ENCODE results near the gene ACTN4. TPM values are rescaled to one million over a fixed set of nuclear protein-coding genes. Genes with fewer than 3 reads are reported as not detected.
"Not testable (repeated sequence)": the region's sequence is repeated elsewhere in the genome, so short reads cannot be mapped to it uniquely, and the experiment has no call there.

The ACTN4 gene
- total and polyA plus RNA-seq, 2 experiments from 2014 or later: 59.3 to 321 TPM

DNA sequence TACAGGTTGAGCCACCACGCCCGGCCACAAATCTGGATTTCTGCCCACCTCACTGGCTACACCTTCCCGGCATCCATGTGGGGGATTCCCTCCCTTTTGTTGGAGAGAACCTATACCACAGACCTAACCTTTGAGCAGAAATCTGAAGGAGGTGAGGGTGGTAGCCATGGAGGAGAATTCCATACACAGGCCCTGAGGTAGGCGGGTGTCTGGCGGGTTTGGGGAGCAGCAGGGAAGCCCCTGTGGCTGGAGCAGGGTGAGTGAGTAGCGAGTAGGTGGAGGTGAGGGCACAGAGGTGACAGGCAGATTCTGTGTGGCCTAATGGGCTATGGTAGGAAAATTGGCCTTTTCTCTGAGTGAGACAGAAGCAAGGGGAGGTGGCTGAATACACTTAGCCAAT is 17.9 kb upstream of the ACTN4 start:
- H3K36me3 ChIP-seq (replicated peaks; ENCODE audit: insufficient read depth, low read depth): no peaks in the 10 kb centered on the region
- TF ChIP-seq, protein P1, sequence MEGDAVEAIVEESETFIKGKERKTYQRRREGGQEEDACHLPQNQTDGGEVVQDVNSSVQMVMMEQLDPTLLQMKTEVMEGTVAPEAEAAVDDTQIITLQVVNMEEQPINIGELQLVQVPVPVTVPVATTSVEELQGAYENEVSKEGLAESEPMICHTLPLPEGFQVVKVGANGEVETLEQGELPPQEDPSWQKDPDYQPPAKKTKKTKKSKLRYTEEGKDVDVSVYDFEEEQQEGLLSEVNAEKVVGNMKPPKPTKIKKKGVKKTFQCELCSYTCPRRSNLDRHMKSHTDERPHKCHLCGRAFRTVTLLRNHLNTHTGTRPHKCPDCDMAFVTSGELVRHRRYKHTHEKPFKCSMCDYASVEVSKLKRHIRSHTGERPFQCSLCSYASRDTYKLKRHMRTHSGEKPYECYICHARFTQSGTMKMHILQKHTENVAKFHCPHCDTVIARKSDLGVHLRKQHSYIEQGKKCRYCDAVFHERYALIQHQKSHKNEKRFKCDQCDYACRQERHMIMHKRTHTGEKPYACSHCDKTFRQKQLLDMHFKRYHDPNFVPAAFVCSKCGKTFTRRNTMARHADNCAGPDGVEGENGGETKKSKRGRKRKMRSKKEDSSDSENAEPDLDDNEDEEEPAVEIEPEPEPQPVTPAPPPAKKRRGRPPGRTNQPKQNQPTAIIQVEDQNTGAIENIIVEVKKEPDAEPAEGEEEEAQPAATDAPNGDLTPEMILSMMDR (IDR thresholded peaks at IDR 0.05; ENCODE audit: poor library complexity): no peak
- TF ChIP-seq EZH2 (IDR thresholded peaks at IDR 0.05; ENCODE audit: borderline replicate concordance): no peak
- no peak for TF ChIP-seq EZH2phosphoT487 (IDR thresholded peaks at IDR 0.05; ENCODE audit: low read depth, severe bottlenecking, unreplicated experiment)
- 96% methylated on average over 6 of the region's 6 CpGs for WGBS (ENCODE audit: low lambda C conversion rate, missing lambda C conversion rate)

DNA sequence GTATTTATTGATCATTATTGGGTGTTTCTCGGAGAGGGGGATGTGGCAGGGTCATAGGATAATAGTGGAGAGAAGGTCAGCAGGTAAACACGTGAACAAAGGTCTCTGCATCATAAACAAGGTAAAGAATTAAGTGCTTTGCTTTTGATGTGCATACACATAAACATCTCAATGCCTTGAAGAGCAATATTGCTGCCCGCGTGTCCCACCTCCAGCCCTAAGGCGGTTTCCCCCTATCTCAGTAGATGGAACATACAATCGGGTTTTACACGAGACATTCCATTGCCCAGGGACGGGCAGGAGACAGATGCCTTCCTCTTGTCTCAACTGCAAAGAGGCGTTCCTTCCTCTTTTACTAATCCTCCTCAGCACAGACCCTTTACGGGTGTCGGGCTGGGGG is 16.1 kb upstream of the ACTN4 start:
- not testable (repeated sequence) for H3K9me2 ChIP-seq (replicated peaks; ENCODE audit: insufficient read depth)

More for the DNA sequence above, 17.9 kb upstream of the ACTN4 start:
- Histone ChIP-seq H3K4me2 (no peak overlapping the region), H3K4me1 (ENCODE audit: insufficient read depth) (peaks cover 3% of the 10 kb centered on the region), H3K4me3 (no peak overlapping the region), H3K27ac (no peak overlapping the region), H3K9me2 (replicated peaks; ENCODE audit: insufficient read depth) (no peaks in the 10 kb centered on the region), H3K79me2 (no peaks in the 10 kb centered on the region), H2AFZ (no peak overlapping the region), H4K20me1 (ENCODE audit: insufficient read depth, poor library complexity, severe bottlenecking) (no peaks in the 10 kb centered on the region), H3K9me3 (ENCODE audit: low read depth) (no peaks in the 10 kb centered on the region), H3K27me3 (no peaks in the 10 kb centered on the region)
- DNase-seq (ENCODE audit: low spot score): no peak

DNA sequence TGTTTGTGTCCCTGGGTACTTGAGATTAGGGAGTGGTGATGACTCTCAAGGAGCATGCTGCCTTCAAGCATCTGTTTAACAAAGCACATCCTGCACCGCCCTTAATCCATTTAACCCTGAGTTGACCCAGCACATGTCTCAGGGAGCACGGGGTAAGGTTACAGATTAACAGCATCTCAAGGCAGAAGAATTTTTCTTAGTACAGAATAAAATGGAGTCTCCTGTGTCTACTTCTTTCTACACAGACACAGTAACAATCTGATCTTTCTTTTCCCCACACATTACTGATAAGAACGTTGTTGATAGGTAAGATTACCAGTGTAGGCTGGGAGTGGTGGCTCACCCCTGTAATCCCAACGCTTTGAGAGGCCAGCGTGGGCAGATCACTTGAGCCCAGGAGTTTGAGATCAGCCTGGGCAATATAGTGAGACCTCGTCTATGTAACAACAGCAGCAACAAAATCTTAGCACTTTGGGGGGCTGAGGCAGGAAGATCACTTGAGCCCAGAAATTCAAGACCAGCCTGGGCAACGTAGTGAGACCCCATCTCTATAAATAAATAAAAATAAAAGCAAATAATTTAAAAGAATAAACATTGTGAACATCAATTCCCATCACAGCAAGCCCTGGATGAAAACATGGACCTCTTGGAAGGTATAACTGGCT is 15.5 kb upstream of the ACTN4 start:
- H3K36me3 ChIP-seq (replicated peaks; ENCODE audit: insufficient read depth, low read depth); H3K4me1 ChIP-seq (ENCODE audit: insufficient read depth); H3K79me2 ChIP-seq; H3K4me2 ChIP-seq; H3K9me3 ChIP-seq (ENCODE audit: low read depth); H4K20me1 ChIP-seq (ENCODE audit: insufficient read depth, poor library complexity, severe bottlenecking); H2AFZ ChIP-seq; H3K27me3 ChIP-seq; H3K4me3 ChIP-seq; DNase-seq (ENCODE audit: low spot score); H3K9me2 ChIP-seq (replicated peaks; ENCODE audit: insufficient read depth): not testable (repeated sequence)
- 52% methylated on average over 7 of the region's 7 CpGs for WGBS (ENCODE audit: low lambda C conversion rate, missing lambda C conversion rate)
- H3K27ac ChIP-seq: peak overlapping the region; percentile 91

More for the DNA sequence above, 16.1 kb upstream of the ACTN4 start:
- not testable (repeated sequence) for H3K4me3 ChIP-seq; H3K36me3 ChIP-seq (replicated peaks; ENCODE audit: insufficient read depth, low read depth); H3K9me3 ChIP-seq (ENCODE audit: low read depth); H4K20me1 ChIP-seq (ENCODE audit: insufficient read depth, poor library complexity, severe bottlenecking); H3K4me1 ChIP-seq (ENCODE audit: insufficient read depth); H3K79me2 ChIP-seq; H2AFZ ChIP-seq; H3K27me3 ChIP-seq; H3K4me2 ChIP-seq; DNase-seq (ENCODE audit: low spot score)
- H3K27ac ChIP-seq: peak overlapping the region; percentile 81
- 61% methylated on average over 11 of the region's 11 CpGs for WGBS (ENCODE audit: low lambda C conversion rate, missing lambda C conversion rate)

DNA sequence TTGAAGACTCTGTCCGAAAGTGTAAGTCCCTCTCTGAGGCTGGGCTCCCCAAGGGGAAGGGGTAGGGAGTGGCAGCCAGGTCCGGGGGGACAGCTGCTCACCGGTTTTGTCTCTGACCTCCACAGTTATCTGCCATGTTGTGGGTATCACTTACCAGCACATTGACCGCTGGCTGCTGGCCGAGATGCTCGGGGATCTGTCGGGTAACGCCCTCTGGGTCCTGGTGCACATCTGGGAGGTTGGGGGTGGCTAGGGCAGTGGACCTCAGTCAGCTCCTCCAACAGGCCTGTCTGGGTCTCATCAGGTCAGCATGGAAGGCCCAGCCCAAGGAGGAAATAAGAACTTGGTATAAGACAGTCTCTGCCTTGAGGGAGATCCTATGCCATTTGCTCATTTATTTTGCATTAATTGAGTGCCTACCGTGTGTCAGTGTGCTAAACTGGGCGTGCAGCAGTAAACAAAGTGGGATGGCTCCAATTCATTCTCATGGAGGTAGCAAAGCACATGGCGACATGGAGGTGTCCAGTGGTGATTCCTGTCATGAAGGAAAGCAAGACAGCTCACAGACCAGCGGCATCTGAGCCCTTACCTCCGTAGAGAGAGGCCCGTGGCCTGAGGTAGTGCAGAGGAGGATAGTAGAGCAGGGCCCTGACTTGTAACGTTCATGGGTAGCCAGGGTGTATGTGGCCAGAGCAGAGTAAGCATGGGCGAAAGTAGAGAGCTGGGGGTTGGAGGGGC is 14.8 kb upstream of the ACTN4 start:
- H3K9me2 ChIP-seq (replicated peaks; ENCODE audit: insufficient read depth): no peaks in the 10 kb centered on the region
- H3K36me3 ChIP-seq (replicated peaks; ENCODE audit: insufficient read depth, low read depth): no peaks in the 10 kb centered on the region

More for the DNA sequence above, 14.8 kb upstream of the ACTN4 start:
- DNase-seq (ENCODE audit: low spot score): no peak
- no peaks in the 10 kb centered on the region for H4K20me1 ChIP-seq (ENCODE audit: insufficient read depth, poor library complexity, severe bottlenecking)
- H3K4me3 ChIP-seq: no peak overlapping the region
- H3K9me3 ChIP-seq (ENCODE audit: low read depth): no peaks in the 10 kb centered on the region
- H3K79me2 ChIP-seq: peaks cover 2% of the 10 kb centered on the region
- no peaks in the 10 kb centered on the region for H3K27me3 ChIP-seq
- peaks cover 3% of the 10 kb centered on the region for H3K4me1 ChIP-seq (ENCODE audit: insufficient read depth)
- TF ChIP-seq EZH2phosphoT487 (IDR thresholded peaks at IDR 0.05; ENCODE audit: low read depth, severe bottlenecking, unreplicated experiment): no peak
- TF ChIP-seq, protein P1 (IDR thresholded peaks at IDR 0.05; ENCODE audit: poor library complexity): no peak
- TF ChIP-seq EZH2 (IDR thresholded peaks at IDR 0.05; ENCODE audit: borderline replicate concordance): no peak
- no peak overlapping the region for H3K4me2 ChIP-seq
- WGBS (ENCODE audit: low lambda C conversion rate, missing lambda C conversion rate): 96% methylated on average over 16 of the region's 16 CpGs
- peak overlapping the region; percentile 91 for H3K27ac ChIP-seq
- H2AFZ ChIP-seq: no peak overlapping the region

Data from hepatocyte (in vitro differentiated cells).